ENCODE results near the gene BCR. TPM values are rescaled to one million over a fixed set of nuclear protein-coding genes. Genes with fewer than 3 reads are reported as not detected.
A peak's percentile ranks its signal among the peaks of the same experiment; 100 is the strongest.

The BCR gene
- total and polyA plus RNA-seq, 12 donors, result 10.9 to 33.4 (median 25.8) TPM

- Histone ChIP-seq H3K27me3 (no peaks in the 10 kb centered on the region), H3K4me1 (no peaks in the 10 kb centered on the region), H3K27ac (no peak overlapping the region), H3K4me3 (no peak overlapping the region), H3K36me3 (no peaks in the 10 kb centered on the region), H3K9me3 (no peaks in the 10 kb centered on the region)
- WGBS, 2 donors, result 79 to 84% methylated on average over 11 of the region's 11 CpGs
- ATAC-seq (no peak), DNase-seq (no peak)
- TF ChIP-seq CTCF (IDR thresholded peaks at IDR 0.05), result no peak
- intact Hi-C loops (cut with DNase I), result no loop called here
Observed at GRCh38 chr22:23164091-23164490, 16.2 kb upstream of the BCR start.

GRCh38 chr22:23166042-23166831, 14.1 kb upstream of the BCR start:
- Histone ChIP-seq H3K4me3 (no peak overlapping the region), H3K27ac (no peak overlapping the region), H3K36me3 (no peaks in the 10 kb centered on the region), H3K4me1 (no peaks in the 10 kb centered on the region), H3K27me3 (no peaks in the 10 kb centered on the region), H3K9me3 (no peaks in the 10 kb centered on the region)
- DNase-seq (no peak), ATAC-seq (no peak)
- intact Hi-C loops (cut with DNase I), result no loop called here
- WGBS, 2 donors, result 77 to 84% methylated on average over 6 of the region's 6 CpGs
- TF ChIP-seq CTCF (IDR thresholded peaks at IDR 0.05), result no peak

GRCh38 chr22:23166841-23167616, 13.3 kb upstream of the BCR start:
- no peak for TF ChIP-seq CTCF (IDR thresholded peaks at IDR 0.05)
- no peaks in the 10 kb centered on the region for H3K9me3 ChIP-seq
- H3K4me3 ChIP-seq, result no peak overlapping the region
- no peaks in the 10 kb centered on the region for H3K4me1 ChIP-seq
- ATAC-seq, result no peak
- no peak overlapping the region for H3K27ac ChIP-seq
- H3K27me3 ChIP-seq, result no peaks in the 10 kb centered on the region
- intact Hi-C loops (cut with DNase I), result no loop called here
- no peaks in the 10 kb centered on the region for H3K36me3 ChIP-seq
- DNase-seq, result no peak
- WGBS, 2 donors, result 78% methylated on average over 10 of the region's 10 CpGs

GRCh38 chr22:23168391-23169042, 11.8 kb upstream of the BCR start:
- no peak overlapping the region for H3K27ac ChIP-seq
- no peaks in the 10 kb centered on the region for H3K36me3 ChIP-seq
- no peak for DNase-seq
- no peaks in the 10 kb centered on the region for H3K27me3 ChIP-seq
- peak in 1 of 8 donors; percentile 23 for ATAC-seq
- no peak overlapping the region for H3K4me3 ChIP-seq
- 94% methylated on average over 9 of the region's 9 CpGs for WGBS, 2 donors
- intact Hi-C loops (cut with DNase I), result no loop called here
- no peaks in the 10 kb centered on the region for H3K9me3 ChIP-seq
- H3K4me1 ChIP-seq, result no peaks in the 10 kb centered on the region
- no peak for TF ChIP-seq CTCF (IDR thresholded peaks at IDR 0.05)
